NB4 (cell line): ENCODE results near the gene UBASH3A.

ENCODE experiments used
- TF ChIP-seq, protein P1 (sequence below): IDR thresholded peaks from one replicate; pipeline ENCODE4 v1.5.1; 2012; ENCODE audit warnings: low read depth, low read length
- TF ChIP-seq, protein P2 (sequence below): IDR thresholded peaks from 2 replicates; pipeline ENCODE4 v1.6.1; 2011; ENCODE audit warnings: low read depth, low read length

DNA sequence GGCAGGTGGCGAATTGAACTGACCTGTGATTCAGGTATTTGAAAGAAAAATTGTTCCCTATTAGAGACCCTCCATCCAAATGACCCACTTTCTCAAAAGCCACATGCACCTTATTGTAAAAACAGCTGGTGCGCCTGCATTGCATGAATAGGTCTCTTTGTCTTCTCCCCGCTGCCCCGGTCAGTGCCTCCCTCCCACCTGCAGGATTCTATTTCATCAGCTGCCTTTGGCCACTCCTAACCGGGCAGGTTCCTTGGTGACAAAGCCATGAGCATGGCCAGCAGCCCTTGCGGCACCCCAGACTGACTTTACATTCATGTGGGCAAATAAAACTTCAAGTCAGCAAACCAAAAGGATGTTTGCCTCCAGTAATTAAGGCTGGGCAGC is 14.3 kb upstream of the UBASH3A start:
- TF ChIP-seq, protein P1, sequence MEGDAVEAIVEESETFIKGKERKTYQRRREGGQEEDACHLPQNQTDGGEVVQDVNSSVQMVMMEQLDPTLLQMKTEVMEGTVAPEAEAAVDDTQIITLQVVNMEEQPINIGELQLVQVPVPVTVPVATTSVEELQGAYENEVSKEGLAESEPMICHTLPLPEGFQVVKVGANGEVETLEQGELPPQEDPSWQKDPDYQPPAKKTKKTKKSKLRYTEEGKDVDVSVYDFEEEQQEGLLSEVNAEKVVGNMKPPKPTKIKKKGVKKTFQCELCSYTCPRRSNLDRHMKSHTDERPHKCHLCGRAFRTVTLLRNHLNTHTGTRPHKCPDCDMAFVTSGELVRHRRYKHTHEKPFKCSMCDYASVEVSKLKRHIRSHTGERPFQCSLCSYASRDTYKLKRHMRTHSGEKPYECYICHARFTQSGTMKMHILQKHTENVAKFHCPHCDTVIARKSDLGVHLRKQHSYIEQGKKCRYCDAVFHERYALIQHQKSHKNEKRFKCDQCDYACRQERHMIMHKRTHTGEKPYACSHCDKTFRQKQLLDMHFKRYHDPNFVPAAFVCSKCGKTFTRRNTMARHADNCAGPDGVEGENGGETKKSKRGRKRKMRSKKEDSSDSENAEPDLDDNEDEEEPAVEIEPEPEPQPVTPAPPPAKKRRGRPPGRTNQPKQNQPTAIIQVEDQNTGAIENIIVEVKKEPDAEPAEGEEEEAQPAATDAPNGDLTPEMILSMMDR: no peak
- TF ChIP-seq, protein P2, sequence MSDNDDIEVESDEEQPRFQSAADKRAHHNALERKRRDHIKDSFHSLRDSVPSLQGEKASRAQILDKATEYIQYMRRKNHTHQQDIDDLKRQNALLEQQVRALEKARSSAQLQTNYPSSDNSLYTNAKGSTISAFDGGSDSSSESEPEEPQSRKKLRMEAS: no peak
